GM19239 (cell line): ENCODE data around the gene TBX2.
"Not testable (repeated sequence)": the region's sequence is repeated elsewhere in the genome, so short reads cannot be mapped to it uniquely, and the experiment has no call there.

Experiments used
- DNase-seq: peaks from one replicate; pipeline ENCODE4 v3.0.0; 2011; ENCODE audit warnings: low spot score; ENCODE audit not compliant: insufficient read length
- FAIRE-seq: peaks from 2 replicates; lab custom pipeline; 2011; peaks lifted over from hg19 to GRCh38; lab: Jason Lieb, UNC

TBX2 gene

GRCh38 chr17:61399131-61400065 lies at the start of gene TBX2:
TBX2 (plus strand) TSS chr17:61399843; CDS start chr17:61400177, 334 bp downstream.
- DNase-seq = no peak
- FAIRE-seq = no peak

DNA sequence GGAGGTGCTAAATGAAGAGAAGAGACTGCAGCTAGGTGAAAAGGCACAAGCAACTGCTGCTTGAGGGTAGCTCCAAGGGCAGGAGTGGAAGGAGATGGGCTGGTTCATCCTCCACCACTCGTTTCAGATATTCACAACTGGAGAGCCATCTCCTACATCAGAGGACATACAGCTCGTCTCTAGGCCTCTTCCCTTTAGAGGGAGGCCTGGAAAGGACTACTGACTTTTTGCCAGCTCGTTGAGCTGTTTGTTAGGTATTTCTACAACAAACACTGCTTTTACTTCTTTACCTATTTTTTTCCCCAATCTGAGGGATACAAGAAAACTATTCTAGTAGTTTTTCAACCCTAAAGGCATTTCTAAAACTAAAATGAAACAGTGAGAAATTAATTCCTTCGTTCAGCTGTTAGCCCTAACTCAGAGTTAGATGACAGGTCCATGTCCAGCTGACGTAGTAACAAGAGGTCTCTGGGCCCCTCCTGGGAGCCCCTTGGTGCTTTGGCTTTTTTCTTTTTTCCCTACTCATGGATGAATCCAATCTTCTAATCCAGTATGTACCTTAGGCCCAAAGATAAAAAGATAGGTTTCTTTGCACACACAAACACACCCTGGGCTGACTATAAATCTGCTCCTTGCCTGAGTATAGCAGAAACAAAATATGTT lies 47.8 kb upstream of the TBX2 start:
- no peak for FAIRE-seq
- no peak for DNase-seq

GRCh38 chr17:61352408-61352770 lies 47.3 kb upstream of the TBX2 start:
- FAIRE-seq (no peak), DNase-seq (no peak)

DNA sequence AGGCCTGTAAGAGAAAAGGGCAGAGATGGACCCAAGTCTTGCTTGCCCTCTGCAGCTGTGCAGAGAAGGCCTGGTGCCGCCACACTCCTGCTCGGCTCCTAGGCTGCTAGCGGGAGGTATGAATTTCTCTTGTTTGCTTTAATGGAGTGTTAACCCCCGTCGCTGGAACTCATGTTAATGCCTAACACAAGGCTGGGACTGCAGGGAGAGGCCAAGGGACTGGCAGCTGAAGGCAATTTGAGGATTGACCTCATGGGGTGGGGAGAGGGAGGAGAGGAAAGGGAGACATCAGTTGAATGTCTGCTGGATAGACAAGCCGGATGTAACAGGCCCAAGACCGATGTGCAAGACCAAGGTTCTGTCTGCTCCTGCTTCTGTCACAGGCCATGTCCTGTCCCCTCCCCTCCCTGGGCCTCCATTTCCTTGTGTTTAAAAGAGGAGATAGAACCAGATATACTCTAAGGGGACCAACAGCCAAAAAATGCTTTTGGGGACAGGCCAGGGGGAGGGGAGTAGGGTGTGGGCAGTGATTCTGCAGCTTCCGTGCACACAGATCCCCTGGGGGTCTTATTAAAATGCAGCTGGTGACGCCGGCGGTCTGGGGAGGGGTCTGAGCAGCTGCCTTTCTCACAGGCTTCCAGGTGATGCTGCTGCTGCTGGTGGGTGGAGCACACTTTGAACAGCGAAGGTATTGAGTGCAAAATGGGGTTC lies 46.7 kb upstream of the TBX2 start:
- no peak for FAIRE-seq
- DNase-seq = no peak

DNA sequence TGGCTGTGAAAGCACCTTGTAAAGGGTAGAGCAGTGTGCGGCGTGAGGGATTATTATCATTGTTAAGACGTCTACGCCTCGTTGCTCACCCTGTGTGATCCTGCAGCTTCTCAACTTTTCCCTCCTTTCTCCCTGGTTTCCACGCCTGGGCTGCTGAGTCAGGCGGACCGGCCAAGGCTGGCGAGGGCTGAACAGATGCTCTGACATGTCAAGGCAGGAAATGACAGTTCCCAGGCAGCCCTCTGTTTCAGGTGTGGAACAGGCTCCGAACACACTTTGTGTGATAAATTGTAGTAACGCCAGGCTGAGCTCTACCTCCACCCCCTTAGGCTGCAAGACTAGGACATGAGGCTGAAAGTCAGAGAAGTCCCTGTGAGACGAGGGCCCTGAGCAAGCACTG lies 46.0 kb upstream of the TBX2 start:
- FAIRE-seq (no peak), DNase-seq (no peak)

- no peak for FAIRE-seq
Measured at GRCh38 chr17:61354895-61355874, 44.5 kb upstream of the TBX2 start.

DNA sequence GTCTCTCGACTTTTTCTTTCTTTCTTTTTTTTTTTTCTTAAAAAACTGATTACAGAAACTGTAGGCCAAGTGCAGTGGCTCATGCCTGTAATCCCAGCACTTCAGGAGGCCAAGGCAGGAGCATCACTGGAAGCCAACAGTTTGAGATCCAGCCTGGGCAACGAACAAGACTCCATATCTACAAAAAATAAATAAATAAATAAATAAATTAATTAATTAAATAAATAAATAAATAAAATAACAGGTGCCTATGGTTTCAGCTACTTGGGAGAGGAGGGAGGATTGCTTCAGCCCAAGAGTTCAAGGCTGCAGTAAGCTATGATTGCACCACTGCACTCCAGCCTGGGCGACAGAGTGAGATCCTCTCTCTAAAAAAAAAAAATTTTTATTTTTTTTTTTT lies 42.6 kb upstream of the TBX2 start:
- DNase-seq, FAIRE-seq: not testable (repeated sequence)

More at GRCh38 chr17:61354895-61355874, 44.5 kb upstream of the TBX2 start:
- no peak for DNase-seq

GRCh38 chr17:61359513-61359912 lies 40.1 kb upstream of the TBX2 start:
- not testable (repeated sequence) for DNase-seq, FAIRE-seq

- no peak for DNase-seq
- FAIRE-seq = no peak
Measured at GRCh38 chr17:61360318-61360943, 39.2 kb upstream of the TBX2 start.

DNA sequence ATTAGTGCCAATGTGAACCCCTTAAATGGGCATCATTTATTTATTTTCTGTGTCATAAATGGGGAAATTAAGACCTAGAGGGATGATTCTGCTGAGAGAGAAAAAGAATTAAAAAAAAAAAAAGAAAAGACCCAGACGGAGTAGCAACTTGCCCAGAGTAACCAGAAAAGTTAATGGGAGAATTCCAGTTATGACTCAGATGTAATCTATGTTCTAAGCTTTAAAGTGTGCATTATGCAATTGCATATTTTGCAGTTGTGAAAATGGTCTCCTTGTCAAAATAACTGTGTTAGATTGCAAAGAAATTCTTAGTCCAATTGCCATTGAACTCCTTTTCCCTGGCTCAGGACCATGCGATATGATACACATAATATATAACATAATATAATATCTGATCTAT lies 38.6 kb upstream of the TBX2 start:
- FAIRE-seq (no peak), DNase-seq (no peak)

DNA sequence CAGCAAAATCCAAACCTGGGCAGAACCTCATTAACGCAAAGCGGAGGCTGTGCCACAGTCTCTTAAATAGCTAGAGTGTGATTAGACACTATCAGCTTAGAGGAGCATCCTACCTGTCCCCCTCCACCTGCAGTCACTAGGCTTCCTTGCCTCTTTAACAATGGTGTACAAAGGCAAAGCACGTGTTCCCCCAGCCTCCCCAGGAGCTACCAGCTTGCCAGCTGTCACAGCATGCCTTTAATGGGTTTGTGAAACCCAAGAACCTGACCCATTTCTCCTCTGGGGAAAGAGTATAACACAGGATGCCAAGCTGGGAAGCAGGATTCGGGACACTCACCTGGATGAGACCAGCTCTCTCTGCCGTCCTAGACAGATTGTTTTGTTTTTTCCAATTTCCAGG lies 37.2 kb upstream of the TBX2 start:
- FAIRE-seq = no peak
- DNase-seq = no peak

GRCh38 chr17:61362852-61363600 lies 36.6 kb upstream of the TBX2 start:
- no peak for DNase-seq
- no peak for FAIRE-seq

DNA sequence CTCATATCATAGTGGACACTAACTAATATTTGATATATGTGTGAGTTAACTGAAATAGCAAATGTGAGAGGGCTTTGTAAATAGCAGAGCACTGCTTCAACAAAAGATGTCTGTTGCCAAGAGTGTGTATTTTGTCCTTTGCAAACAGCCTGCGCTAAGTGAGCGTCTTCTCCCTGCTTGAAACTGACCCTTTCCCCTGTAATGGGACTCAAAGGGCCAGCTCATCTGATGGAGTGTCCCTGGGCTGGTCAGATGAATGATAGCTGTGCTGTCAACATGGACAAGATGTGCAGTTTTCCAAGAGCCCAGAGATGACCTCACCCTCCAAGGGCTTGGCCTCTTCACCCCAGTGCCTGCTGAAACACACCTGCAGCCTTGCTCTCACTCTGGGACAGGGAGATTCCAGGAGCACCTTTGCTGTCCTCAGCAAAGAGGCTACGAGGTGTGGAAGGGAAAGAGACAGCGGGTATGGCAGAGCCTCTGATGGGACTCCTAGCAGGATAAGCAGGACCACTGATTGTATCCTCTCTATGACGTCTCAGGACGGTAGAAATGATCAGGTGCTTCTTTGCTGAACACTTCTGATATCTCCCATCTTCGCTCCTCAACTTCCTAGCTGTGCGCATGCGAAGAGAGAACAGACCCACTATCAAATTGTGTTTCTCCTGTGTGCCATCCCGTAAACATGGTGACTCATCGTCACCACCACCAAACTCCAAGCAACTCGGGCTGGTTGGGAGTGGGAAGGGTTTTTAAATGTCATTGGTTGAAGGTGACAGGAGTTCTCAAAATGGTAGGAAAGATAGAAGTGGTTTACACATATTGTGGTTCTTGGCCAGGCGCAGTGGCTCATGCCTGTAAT lies 35.8 kb upstream of the TBX2 start:
- no peak for FAIRE-seq

GRCh38 chr17:61364463-61364846 lies 35.2 kb upstream of the TBX2 start:
- DNase-seq (no peak), FAIRE-seq (no peak)

More for the DNA sequence above, 35.8 kb upstream of the TBX2 start:
- DNase-seq = no peak

DNA sequence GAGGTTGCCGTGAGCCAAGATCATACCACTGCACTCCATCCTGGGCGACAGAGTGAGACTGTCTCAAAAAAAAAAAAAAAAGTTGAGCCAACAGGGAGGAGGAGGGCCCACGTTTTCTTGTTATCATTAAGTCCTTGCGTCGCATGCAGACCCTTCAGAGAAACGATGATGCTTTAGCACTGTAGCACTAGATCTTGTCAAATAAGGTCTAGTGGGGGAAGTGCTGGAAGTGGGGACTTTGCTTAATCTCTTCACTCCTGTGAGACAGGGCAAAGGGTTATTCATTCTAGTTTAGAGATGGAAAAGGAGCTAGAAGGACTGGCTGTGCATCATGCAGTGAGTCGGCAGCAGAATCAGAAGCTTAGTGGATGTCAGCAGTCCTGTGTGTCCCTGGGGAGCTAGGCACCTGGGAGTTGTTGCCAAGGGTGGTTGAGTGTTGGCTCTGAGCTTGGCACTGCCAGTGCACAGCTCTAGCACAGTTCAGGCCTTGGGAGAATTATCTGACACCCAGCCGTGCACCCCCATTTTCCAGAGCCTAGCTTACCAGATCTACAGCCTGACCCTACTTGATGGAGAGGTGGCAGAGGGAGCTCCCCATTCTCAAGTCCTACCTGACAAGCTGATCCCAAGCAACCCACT lies 33.4 kb upstream of the TBX2 start:
- no peak for FAIRE-seq

DNA sequence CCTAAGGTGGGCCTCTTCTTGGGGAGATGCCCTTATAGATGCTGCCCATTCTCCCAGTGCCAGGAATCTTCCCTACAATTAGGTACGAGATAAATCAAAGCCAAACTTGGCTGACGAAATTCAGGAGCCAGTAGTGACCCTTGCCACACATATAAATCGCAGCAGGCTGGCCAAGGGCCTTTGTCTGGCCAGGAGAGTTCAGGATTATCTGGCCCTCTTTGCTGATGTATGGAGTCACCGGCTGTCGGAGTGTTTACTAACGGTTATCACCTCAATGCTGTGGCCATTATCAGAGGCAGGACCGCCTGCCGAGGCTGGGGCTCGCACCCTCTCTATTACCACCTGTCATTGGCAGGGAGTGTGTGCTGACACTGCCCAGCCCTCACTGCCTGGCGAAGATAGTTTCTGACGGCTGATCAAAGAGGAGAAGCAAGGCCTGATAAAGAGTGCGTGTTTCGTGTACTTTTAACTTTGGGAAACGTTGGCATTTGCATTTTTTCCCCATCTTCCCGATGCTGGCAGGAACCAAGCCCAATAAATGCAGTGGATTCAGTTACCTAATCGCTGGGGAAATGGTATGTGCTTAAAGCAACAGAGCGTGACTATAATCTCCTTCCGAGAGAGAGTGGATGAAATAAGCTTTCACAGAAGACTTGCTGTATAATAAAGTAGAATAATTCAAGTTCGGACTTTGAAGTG lies 32.8 kb upstream of the TBX2 start:
- DNase-seq (no peak), FAIRE-seq (no peak)

More for the DNA sequence above, 33.4 kb upstream of the TBX2 start:
- no peak for DNase-seq
